Right atrium auricular region (tissue), 2 donors: ENCODE data around the gene CHL1. TPM values are rescaled to one million over a fixed set of nuclear protein-coding genes. Genes with fewer than 3 reads are reported as not detected.
A peak's percentile ranks its signal among the peaks of the same experiment; 100 is the strongest.

Experiments used
- DNase-seq: peaks from one replicate; pipeline ENCODE4 v3.0.0-alpha.2; 2019; ENCODE audit warnings: low spot score
- H3K27ac ChIP-seq, 2 donors: fragments of 200-600 bp; sonication (generic); 1 replicate in 1 of 2; 2 replicates in 1 of 2; pipeline ENCODE4 v1.5.1; 2016 to 2019
- H3K27me3 ChIP-seq, 2 donors: fragments of 200-600 bp; sonication (generic); one replicate each; pipeline versions ENCODE4 v1.5.1 to v1.6.0; 2017 to 2019
- H3K36me3 ChIP-seq: fragments of 200-600 bp; sonication (generic); one replicate; pipeline ENCODE4 v1.5.1; 2016
- H3K4me1 ChIP-seq, 2 donors: fragments of 200-600 bp; sonication (generic); one replicate each; pipeline versions ENCODE4 v1.5.1 to v1.6.0; 2017 to 2019
- H3K4me3 ChIP-seq, 2 donors: fragments of 200-600 bp; sonication (generic); 1 replicate in 1 of 2; 2 replicates in 1 of 2; pipeline ENCODE4 v1.5.1; 2017 to 2019; ENCODE audit warnings: mild to moderate bottlenecking in 1 of 2, moderate library complexity in 1 of 2
- H3K9me3 ChIP-seq, 2 donors: fragments of 200-600 bp; sonication (generic); one replicate each; pipeline ENCODE4 v1.5.1; 2019
- total RNA-seq, 2 donors: library from RNA; depleted of rRNA; stranded (reverse); fragments of >200 nt; gene quantifications; one replicate each; pipeline ENCODE4 v1.1.0, GENCODE V29; 2016
- TF ChIP-seq, protein P1 (sequence below), 2 donors: fragments of 200-600 bp; sonication (generic); IDR thresholded peaks; one replicate each; pipeline ENCODE4 v1.5.1; 2019; ENCODE audit warnings: antibody characterized with exemption in 2 of 2

The CHL1 gene
- total RNA-seq, 2 donors from 2014 or later: 36.7 to 66.4 TPM

DNA sequence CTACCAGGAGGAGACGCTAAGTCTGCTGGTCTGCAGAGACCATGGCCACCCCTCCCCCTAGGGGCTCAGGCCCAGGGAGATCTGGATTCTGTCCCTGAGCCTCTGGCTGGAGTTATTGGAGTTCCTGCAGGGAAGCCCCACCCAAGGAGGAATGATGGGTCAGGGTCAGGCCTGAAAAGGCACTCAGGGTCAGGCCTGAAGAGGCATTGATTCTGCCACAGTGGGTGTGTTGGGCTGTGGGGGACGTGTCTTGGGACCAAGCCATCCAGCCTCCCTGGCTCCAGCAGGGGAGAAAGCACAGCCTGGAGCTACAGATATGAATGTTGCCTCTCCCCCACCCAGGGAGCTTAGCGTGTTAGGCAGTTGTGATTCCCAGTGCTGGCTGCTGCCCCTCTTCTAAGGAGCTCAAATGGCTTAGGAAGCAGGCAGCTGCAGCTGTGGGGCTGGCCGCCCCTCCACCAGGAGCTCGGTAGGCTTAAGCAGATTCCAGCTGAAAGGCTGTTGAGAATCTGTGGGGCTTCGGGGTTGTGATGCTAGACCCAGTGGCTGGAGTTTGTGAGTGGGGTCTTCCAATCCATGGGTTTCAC lies 176.7 kb downstream of the CHL1 start:
- H3K9me3 ChIP-seq: peaks cover 0 to 6% of the 10 kb centered on the region in 2 donors
- no peaks in the 10 kb centered on the region for H3K36me3 ChIP-seq
- no peaks in the 10 kb centered on the region for H3K27me3 ChIP-seq
- H3K27ac ChIP-seq: no peak overlapping the region
- no peak overlapping the region for H3K4me3 ChIP-seq
- peaks cover 0 to 17% of the 10 kb centered on the region in 2 donors for H3K4me1 ChIP-seq
- TF ChIP-seq, protein P1, sequence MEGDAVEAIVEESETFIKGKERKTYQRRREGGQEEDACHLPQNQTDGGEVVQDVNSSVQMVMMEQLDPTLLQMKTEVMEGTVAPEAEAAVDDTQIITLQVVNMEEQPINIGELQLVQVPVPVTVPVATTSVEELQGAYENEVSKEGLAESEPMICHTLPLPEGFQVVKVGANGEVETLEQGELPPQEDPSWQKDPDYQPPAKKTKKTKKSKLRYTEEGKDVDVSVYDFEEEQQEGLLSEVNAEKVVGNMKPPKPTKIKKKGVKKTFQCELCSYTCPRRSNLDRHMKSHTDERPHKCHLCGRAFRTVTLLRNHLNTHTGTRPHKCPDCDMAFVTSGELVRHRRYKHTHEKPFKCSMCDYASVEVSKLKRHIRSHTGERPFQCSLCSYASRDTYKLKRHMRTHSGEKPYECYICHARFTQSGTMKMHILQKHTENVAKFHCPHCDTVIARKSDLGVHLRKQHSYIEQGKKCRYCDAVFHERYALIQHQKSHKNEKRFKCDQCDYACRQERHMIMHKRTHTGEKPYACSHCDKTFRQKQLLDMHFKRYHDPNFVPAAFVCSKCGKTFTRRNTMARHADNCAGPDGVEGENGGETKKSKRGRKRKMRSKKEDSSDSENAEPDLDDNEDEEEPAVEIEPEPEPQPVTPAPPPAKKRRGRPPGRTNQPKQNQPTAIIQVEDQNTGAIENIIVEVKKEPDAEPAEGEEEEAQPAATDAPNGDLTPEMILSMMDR (IDR thresholded peaks at IDR 0.05): no peak
- no peak for DNase-seq

DNA sequence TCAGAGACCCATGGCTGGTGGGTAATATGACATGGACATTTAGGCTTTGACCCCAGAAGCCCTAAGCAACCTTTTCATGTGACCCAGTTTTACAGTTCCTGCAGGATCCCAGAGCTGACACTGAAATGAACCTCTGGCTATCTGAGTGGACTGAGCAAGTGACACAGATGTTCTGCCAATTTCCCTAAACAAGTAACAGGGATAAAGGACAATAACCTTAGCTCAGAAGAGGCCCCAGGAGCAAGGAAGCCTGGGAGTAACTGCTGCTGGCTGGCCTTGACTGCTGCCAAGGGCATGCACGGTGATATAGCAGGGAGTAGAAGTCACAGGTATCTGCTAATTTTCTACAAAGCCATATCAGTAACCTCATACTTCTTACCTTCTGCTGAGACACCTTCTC lies 177.9 kb downstream of the CHL1 start:
- peak overlapping the region in 1 of 2 donors; percentile 18 for H3K27ac ChIP-seq
- no peaks in the 10 kb centered on the region for H3K36me3 ChIP-seq
- DNase-seq: no peak
- H3K4me3 ChIP-seq: no peak overlapping the region
- no peaks in the 10 kb centered on the region for H3K27me3 ChIP-seq
- no peaks in the 10 kb centered on the region for H3K9me3 ChIP-seq
- H3K4me1 ChIP-seq: peaks cover 0 to 17% of the 10 kb centered on the region in 2 donors
- TF ChIP-seq, protein P1 (IDR thresholded peaks at IDR 0.05): no peak

DNA sequence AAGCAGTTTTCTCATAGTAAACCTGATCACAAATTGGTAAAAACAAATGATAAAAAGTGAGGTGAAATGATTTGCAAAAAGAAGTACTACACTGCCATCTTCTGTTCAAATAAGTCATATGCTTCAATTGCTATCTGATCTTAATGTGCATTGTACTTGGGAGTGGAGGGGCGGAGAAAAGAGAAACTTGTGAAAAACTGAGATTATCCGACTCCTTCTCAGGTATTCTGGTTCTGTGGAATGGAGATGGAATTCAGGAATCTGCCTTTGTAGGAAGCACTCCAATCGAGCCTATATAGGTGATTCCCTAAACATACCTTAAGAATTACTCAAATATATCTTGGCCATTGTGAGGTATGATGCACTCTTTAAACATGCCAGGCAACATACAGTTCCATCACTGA lies 180.6 kb downstream of the CHL1 start:
- no peaks in the 10 kb centered on the region for H3K27me3 ChIP-seq
- H3K36me3 ChIP-seq: no peaks in the 10 kb centered on the region
- no peak for DNase-seq
- TF ChIP-seq, protein P1 (IDR thresholded peaks at IDR 0.05): peak in 1 of 2 donors; percentile 47
- peaks cover 0 to 17% of the 10 kb centered on the region in 2 donors for H3K4me1 ChIP-seq
- H3K4me3 ChIP-seq: no peak overlapping the region
- no peak overlapping the region for H3K27ac ChIP-seq
- H3K9me3 ChIP-seq: no peaks in the 10 kb centered on the region

DNA sequence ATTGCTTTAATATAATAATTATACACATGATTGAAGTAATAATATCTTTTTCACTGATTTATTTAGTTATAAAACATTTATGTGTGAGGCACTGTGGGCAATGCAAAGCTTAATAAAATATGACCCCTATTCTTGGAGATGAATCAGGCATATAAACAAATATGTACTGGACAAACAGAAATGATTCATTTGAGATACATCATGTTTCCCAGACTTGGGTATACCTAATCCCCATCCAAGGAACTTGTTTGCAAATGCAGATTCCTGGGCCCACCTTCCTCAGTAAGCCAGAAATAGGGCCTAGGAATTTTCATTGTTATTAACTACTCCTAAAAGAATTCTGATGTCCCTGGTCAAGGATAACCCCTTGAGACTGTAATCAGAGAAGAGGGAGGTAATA lies 184.2 kb downstream of the CHL1 start:
- TF ChIP-seq, protein P1 (IDR thresholded peaks at IDR 0.05): no peak
- no peaks in the 10 kb centered on the region for H3K9me3 ChIP-seq
- no peak overlapping the region for H3K27ac ChIP-seq
- H3K4me1 ChIP-seq: no peaks in the 10 kb centered on the region
- H3K27me3 ChIP-seq: no peaks in the 10 kb centered on the region
- DNase-seq: no peak
- no peaks in the 10 kb centered on the region for H3K36me3 ChIP-seq
- no peak overlapping the region for H3K4me3 ChIP-seq

DNA sequence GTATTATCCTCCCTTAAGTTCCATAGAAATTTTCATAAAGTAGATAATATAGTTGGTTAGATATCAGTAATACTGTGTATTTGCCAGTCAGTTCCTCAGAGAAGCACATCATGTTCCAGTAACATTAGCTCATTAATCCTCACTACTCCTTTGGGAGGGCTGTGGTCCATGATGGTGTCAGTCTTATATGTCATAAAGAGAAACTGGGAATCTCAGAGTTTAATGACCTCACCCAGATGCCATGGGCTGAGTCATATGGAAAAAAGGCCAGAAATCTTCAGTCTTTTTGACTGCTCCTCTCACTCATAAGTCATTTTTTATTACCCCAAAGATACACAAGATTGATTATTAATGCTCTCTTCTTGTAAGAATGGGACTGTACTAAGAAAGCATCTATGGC lies 188.6 kb downstream of the CHL1 start:
- DNase-seq: no peak
- Histone ChIP-seq H3K4me3 (no peak overlapping the region), H3K4me1 (no peaks in the 10 kb centered on the region), H3K9me3 (no peaks in the 10 kb centered on the region), H3K36me3 (no peaks in the 10 kb centered on the region), H3K27me3 (no peaks in the 10 kb centered on the region), H3K27ac (no peak overlapping the region)
- TF ChIP-seq, protein P1 (IDR thresholded peaks at IDR 0.05): no peak

DNA sequence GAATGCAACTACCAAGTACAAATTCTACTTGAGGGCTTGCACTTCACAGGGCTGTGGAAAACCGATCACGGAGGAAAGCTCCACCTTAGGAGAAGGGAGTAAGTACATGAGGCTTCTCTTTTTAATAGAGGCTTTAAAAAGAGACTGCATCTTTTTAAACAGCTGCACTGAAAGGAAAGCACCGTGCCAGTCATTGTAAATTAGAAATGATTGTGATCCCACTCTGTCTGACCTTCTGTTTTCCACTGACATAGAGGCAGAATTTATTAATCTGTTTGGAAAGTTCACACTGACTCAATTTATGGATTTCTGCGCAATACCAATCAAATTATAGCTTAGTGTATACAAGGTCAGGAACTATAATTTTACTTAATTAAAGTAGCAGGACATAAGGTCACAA lies 198.2 kb downstream of the CHL1 start:
- Histone ChIP-seq H3K4me1 (no peaks in the 10 kb centered on the region), H3K36me3 (no peaks in the 10 kb centered on the region), H3K27ac (no peak overlapping the region), H3K9me3 (no peaks in the 10 kb centered on the region), H3K27me3 (no peaks in the 10 kb centered on the region), H3K4me3 (no peak overlapping the region)
- TF ChIP-seq, protein P1 (IDR thresholded peaks at IDR 0.05): no peak
- no peak for DNase-seq
